ENCODE data around the gene GNAS-AS1.

DNA sequence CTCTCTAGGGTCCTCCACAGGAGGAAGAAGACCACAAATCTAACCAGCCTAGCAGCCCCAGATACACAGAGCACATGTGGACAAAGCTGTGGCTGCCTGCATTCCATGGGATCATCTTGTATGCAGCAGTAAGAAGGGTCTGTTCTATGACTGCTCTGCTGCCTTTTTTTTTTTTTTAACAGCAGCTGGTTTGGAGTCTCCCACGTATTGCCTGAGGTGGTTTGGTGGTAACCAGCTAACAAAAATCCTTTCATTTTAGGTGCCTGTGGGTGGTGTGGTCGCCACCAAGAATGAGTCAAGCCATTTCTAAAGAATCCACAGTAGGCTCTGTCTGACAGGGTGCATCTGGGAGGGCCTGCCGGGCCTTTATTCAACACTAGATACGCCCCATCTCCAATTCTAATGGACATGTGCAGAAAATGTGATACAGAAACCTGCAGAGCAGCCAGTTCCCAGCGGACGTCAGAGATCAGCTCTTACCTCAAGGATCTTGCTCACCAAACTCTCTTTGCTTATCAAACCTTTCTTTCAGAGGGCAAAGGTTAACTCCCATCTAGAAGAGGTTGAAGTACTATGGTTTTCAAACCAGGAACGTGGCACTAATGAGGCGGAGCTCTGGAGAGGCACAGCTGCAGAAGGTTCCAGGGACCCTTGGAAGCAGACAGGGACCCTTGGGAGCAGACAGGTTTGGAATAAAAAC lies 32.0 kb downstream of the GNAS-AS1 start:
- no peak for TF ChIP-seq CTCF (IDR thresholded peaks at IDR 0.05)
- TF ChIP-seq POLR2A (IDR thresholded peaks at IDR 0.05) = no peak
- no peak for TF ChIP-seq EP300 (IDR thresholded peaks at IDR 0.05)
- no peak for TF ChIP-seq POLR2AphosphoS5 (IDR thresholded peaks at IDR 0.05)
